ENCODE measurements around the gene SEC24C.

GRCh38 chr10:73774637-73775036 is 30.5 kb downstream of the SEC24C start:
- TF ChIP-seq CTCF (IDR thresholded peaks at IDR 0.05) (no peak), EP300 (IDR thresholded peaks at IDR 0.05) (no peak), POLR2A (IDR thresholded peaks at IDR 0.05) (no peak), POLR2AphosphoS5 (IDR thresholded peaks at IDR 0.05) (no peak)
